ENCODE data around the gene KIAA1958.
"Not testable (repeated sequence)": the region's sequence is repeated elsewhere in the genome, so short reads cannot be mapped to it uniquely, and the experiment has no call there.

Gene KIAA1958

GRCh38 chr9:112489039-112489546 lies 2.5 kb downstream of the KIAA1958 start:
- DNase-seq (ENCODE audit: low spot score), result no peak

GRCh38 chr9:112489876-112490666 lies 3.4 kb downstream of the KIAA1958 start:
- no peak for DNase-seq (ENCODE audit: low spot score)

GRCh38 chr9:112493393-112494137 lies 6.9 kb downstream of the KIAA1958 start:
- DNase-seq (ENCODE audit: low spot score), result no peak

- no peak for DNase-seq (ENCODE audit: low spot score)
Observed at GRCh38 chr9:112494153-112494552, 7.5 kb downstream of the KIAA1958 start.

- DNase-seq (ENCODE audit: low spot score), result no peak
Observed at GRCh38 chr9:112495614-112496013, 9.0 kb downstream of the KIAA1958 start.

- DNase-seq (ENCODE audit: low spot score), result no peak
Observed at GRCh38 chr9:112496074-112496722, 9.6 kb downstream of the KIAA1958 start.

- no peak for DNase-seq (ENCODE audit: low spot score)
Observed at GRCh38 chr9:112500842-112501241, 14.2 kb downstream of the KIAA1958 start.

- no peak for DNase-seq (ENCODE audit: low spot score)
Observed at GRCh38 chr9:112501287-112501686, 14.7 kb downstream of the KIAA1958 start.

- DNase-seq (ENCODE audit: low spot score), result no peak
Observed at GRCh38 chr9:112502175-112502946, 15.7 kb downstream of the KIAA1958 start.

GRCh38 chr9:112503170-112503569 lies 16.5 kb downstream of the KIAA1958 start:
- no peak for DNase-seq (ENCODE audit: low spot score)

- no peak for DNase-seq (ENCODE audit: low spot score)
Observed at GRCh38 chr9:112505086-112505485, 18.5 kb downstream of the KIAA1958 start.

GRCh38 chr9:112505607-112506006 lies 19.0 kb downstream of the KIAA1958 start:
- DNase-seq (ENCODE audit: low spot score), result no peak

GRCh38 chr9:112506571-112506970 lies 19.9 kb downstream of the KIAA1958 start:
- DNase-seq (ENCODE audit: low spot score), result no peak

- no peak for DNase-seq (ENCODE audit: low spot score)
Observed at GRCh38 chr9:112507001-112507680, 20.5 kb downstream of the KIAA1958 start.

GRCh38 chr9:112508377-112508776 lies 21.8 kb downstream of the KIAA1958 start:
- no peak for DNase-seq (ENCODE audit: low spot score)

- not testable (repeated sequence) for DNase-seq (ENCODE audit: low spot score)
Observed at GRCh38 chr9:112512377-112512776, 25.8 kb downstream of the KIAA1958 start.

GRCh38 chr9:112516769-112517168 lies 30.1 kb downstream of the KIAA1958 start:
- DNase-seq (ENCODE audit: low spot score), result no peak

GRCh38 chr9:112520069-112520468 lies 33.4 kb downstream of the KIAA1958 start:
- no peak for DNase-seq (ENCODE audit: low spot score)

GRCh38 chr9:112520656-112521055 lies 34.0 kb downstream of the KIAA1958 start:
- DNase-seq (ENCODE audit: low spot score), result no peak

GRCh38 chr9:112526973-112527372 lies 40.3 kb downstream of the KIAA1958 start:
- no peak for DNase-seq (ENCODE audit: low spot score)

- no peak for DNase-seq (ENCODE audit: low spot score)
Observed at GRCh38 chr9:112527959-112528358, 41.3 kb downstream of the KIAA1958 start.

Measured in GM03348 (cell line).